ENCODE data around the gene ANO1.

Gene ANO1

DNA sequence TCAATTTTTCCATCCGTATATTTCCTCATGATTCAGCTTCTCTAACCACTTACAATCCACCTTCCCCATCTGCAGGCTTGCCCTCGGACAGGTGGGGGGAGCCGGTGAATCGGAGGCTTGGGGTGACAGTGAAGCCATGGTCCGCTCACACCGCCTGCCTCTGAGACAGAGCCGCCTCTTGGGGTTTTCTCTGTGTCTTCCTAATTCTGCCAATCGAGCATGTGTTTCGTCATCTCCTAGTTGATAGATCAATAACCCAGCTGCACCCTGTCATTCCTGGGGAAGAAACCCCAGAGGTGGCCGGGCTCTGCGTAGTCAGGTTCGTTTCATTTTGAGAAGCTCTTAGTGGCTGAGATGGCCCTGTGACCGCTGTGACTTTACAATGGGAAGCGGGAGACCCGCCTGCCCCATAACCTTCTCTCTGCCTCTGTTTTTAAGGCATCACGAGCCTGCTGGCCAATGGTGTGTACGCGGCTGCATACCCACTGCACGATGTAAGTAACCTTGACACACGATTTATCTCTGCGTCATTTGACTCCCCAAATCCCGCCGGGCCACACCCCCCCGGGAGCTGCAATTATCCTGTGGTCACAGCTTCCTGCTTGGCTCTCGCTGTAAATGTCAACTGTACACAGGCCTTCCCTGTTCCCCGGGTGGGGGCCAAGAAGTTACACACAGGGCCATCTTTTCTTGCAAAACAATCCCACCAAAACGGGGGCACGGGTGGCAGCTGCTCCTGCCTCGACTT is 33.3 kb downstream of the ANO1 start:
- no peak for DNase-seq
- Histone ChIP-seq H3K27ac (ENCODE audit: insufficient read depth, low read length, poor library complexity, severe bottlenecking) (no peak overlapping the region), H3K4me3 (ENCODE audit: insufficient read depth, low read depth, low read length, poor library complexity, severe bottlenecking) (no peak overlapping the region), H3K27me3 (replicated peaks; ENCODE audit: control insufficient read depth, insufficient read depth, low read length, poor library complexity, severe bottlenecking) (no peaks in the 10 kb centered on the region), H3K36me3 (ENCODE audit: control insufficient read depth, insufficient read depth, low read length) (no peaks in the 10 kb centered on the region), H3K9me3 (ENCODE audit: control insufficient read depth, low read length) (no peaks in the 10 kb centered on the region), H3K4me1 (ENCODE audit: control insufficient read depth, insufficient read depth, low read length, poor library complexity, severe bottlenecking) (no peaks in the 10 kb centered on the region)

DNA sequence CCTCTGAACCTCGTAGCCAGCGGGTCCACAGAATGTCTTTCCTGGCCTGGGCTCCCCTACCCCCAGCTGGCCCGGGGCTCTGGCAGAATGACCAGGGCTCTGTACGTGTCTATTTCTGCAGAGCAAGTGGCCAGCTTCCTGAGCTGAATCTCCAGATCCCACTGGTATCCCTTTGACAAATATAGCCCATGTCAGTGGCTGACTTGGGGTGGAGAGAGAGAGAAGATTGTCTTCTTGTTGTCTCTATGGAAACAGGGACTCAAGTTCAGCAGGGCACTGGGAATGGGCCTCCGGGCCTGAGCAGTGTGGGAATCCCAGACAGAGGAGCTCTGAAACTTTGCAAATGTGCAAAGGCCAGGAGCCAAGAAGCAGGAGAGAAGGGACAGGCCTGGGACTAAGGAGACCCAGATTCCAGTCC is 33.9 kb downstream of the ANO1 start:
- Histone ChIP-seq H3K27me3 (replicated peaks; ENCODE audit: control insufficient read depth, insufficient read depth, low read length, poor library complexity, severe bottlenecking) (no peaks in the 10 kb centered on the region), H3K4me3 (ENCODE audit: insufficient read depth, low read depth, low read length, poor library complexity, severe bottlenecking) (no peak overlapping the region), H3K27ac (ENCODE audit: insufficient read depth, low read length, poor library complexity, severe bottlenecking) (no peak overlapping the region), H3K36me3 (ENCODE audit: control insufficient read depth, insufficient read depth, low read length) (no peaks in the 10 kb centered on the region), H3K9me3 (ENCODE audit: control insufficient read depth, low read length) (no peaks in the 10 kb centered on the region), H3K4me1 (ENCODE audit: control insufficient read depth, insufficient read depth, low read length, poor library complexity, severe bottlenecking) (no peaks in the 10 kb centered on the region)
- no peak for DNase-seq

DNA sequence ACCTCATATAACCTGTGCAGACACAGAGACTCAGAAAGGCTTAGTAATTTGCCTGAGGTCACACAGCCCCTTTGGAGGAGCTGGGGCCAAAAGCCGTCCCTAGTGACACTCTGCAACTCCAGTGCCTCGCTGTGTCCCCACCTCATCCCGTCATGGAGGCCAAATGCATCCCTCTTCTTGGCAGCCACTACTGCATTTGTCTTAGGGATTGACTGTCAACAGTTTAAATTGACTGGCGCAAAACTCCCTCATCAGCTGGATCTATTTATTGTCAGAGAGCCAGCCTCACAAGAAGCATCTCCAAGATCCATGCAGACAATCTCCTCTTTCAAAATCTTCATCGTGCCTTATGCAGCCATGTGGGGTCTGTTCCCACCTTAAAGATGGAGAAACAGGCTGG is 35.7 kb downstream of the ANO1 start:
- no peak for DNase-seq
- no peaks in the 10 kb centered on the region for H3K9me3 ChIP-seq (ENCODE audit: control insufficient read depth, low read length)
- H3K27ac ChIP-seq (ENCODE audit: insufficient read depth, low read length, poor library complexity, severe bottlenecking): no peak overlapping the region
- no peak overlapping the region for H3K4me3 ChIP-seq (ENCODE audit: insufficient read depth, low read depth, low read length, poor library complexity, severe bottlenecking)
- H3K36me3 ChIP-seq (ENCODE audit: control insufficient read depth, insufficient read depth, low read length): no peaks in the 10 kb centered on the region
- no peaks in the 10 kb centered on the region for H3K4me1 ChIP-seq (ENCODE audit: control insufficient read depth, insufficient read depth, low read length, poor library complexity, severe bottlenecking)
- H3K27me3 ChIP-seq (replicated peaks; ENCODE audit: control insufficient read depth, insufficient read depth, low read length, poor library complexity, severe bottlenecking): no peaks in the 10 kb centered on the region

DNA sequence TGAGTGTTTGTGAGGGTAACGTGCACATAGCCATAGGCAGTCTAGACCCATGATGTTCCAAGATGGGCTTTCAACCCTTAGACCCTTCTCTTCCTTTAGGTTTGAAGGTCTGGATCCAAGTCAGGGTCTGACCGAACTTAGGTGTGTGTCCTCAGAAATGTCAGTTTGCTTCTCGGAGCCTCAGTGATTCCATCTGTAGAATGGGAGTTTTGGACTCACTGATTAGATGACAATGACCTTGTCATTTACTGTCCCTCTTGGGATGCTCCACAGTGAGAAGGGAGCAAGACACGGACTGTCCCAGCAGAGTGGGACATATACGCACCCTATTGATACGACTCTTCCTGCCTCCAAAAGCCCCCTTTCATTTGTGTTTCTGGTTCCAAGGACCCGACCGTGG is 37.7 kb downstream of the ANO1 start:
- Histone ChIP-seq H3K4me1 (ENCODE audit: control insufficient read depth, insufficient read depth, low read length, poor library complexity, severe bottlenecking) (no peaks in the 10 kb centered on the region), H3K27ac (ENCODE audit: insufficient read depth, low read length, poor library complexity, severe bottlenecking) (no peak overlapping the region)

DNA sequence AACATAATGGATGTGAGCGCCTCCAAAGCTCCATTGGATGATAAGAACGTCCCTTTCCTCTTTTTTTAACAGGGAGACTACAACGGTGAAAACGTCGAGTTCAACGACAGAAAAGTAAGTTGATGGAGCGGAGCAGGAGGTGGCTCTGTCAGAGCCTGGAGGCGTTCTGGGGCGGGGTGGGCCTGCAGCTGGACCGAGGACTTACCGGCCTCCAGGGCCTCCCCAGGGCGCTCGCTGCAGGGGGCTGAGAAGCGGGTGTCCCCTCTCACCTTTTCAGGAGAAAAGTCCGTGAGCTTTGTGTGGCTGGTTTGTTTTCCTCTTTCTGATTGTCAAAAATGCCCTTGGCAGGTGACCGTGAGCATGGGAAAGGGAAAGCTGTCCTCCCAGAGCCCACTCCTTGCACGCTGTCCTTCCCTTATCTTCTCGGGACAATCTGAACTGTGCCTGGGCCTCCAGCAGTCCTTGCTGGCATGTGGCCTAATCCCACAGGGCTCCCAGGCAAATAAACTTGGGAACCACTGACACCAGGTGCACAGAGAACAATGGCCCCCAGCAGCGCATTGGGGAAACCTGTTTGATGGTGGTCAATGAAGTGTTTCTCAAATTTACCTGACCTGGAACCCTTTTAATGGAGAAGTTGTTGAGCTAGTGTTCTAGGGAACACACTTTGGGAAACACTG is 38.4 kb downstream of the ANO1 start:
- no peak for DNase-seq
- H3K4me1 ChIP-seq (ENCODE audit: control insufficient read depth, insufficient read depth, low read length, poor library complexity, severe bottlenecking): no peaks in the 10 kb centered on the region
- no peak overlapping the region for H3K4me3 ChIP-seq (ENCODE audit: insufficient read depth, low read depth, low read length, poor library complexity, severe bottlenecking)
- no peaks in the 10 kb centered on the region for H3K27me3 ChIP-seq (replicated peaks; ENCODE audit: control insufficient read depth, insufficient read depth, low read length, poor library complexity, severe bottlenecking)
- no peaks in the 10 kb centered on the region for H3K9me3 ChIP-seq (ENCODE audit: control insufficient read depth, low read length)
- H3K36me3 ChIP-seq (ENCODE audit: control insufficient read depth, insufficient read depth, low read length): no peaks in the 10 kb centered on the region
- H3K27ac ChIP-seq (ENCODE audit: insufficient read depth, low read length, poor library complexity, severe bottlenecking): no peak overlapping the region

More for the DNA sequence above, 37.7 kb downstream of the ANO1 start:
- no peaks in the 10 kb centered on the region for H3K27me3 ChIP-seq (replicated peaks; ENCODE audit: control insufficient read depth, insufficient read depth, low read length, poor library complexity, severe bottlenecking)
- H3K4me3 ChIP-seq (ENCODE audit: insufficient read depth, low read depth, low read length, poor library complexity, severe bottlenecking): no peak overlapping the region
- H3K9me3 ChIP-seq (ENCODE audit: control insufficient read depth, low read length): no peaks in the 10 kb centered on the region
- H3K36me3 ChIP-seq (ENCODE audit: control insufficient read depth, insufficient read depth, low read length): no peaks in the 10 kb centered on the region
- DNase-seq: no peak

DNA sequence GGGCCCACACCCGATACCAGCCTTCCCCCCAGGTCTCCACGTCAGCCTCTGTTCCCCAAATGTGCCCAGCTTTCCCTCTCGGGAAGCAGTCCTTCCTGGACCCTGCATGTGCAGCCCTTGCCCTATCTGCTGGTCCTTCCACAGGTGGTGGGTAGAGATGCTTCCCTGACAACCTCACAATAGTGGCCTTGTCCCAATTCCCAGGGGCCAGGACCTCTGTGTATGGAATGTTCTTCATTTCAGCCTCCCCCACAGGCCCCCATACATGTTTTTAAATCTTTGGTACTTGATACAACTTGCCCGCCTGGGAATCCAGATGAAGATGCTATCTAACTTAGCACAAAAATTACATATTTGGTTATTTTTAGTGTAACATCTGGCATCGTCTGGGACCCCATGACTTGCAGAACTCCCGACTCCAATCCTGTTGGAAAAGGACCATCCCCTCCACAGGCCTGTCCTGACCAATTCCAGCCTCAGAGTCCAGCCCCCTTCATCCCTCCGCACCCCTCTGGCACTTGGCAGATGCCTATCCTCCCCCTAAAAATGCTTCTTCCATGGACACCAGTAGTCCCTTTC is 39.5 kb downstream of the ANO1 start:
- no peak overlapping the region for H3K4me3 ChIP-seq (ENCODE audit: insufficient read depth, low read depth, low read length, poor library complexity, severe bottlenecking)
- no peak for DNase-seq
- H3K27me3 ChIP-seq (replicated peaks; ENCODE audit: control insufficient read depth, insufficient read depth, low read length, poor library complexity, severe bottlenecking): no peaks in the 10 kb centered on the region
- H3K9me3 ChIP-seq (ENCODE audit: control insufficient read depth, low read length): no peaks in the 10 kb centered on the region
- H3K27ac ChIP-seq (ENCODE audit: insufficient read depth, low read length, poor library complexity, severe bottlenecking): no peak overlapping the region
- no peaks in the 10 kb centered on the region for H3K36me3 ChIP-seq (ENCODE audit: control insufficient read depth, insufficient read depth, low read length)
- H3K4me1 ChIP-seq (ENCODE audit: control insufficient read depth, insufficient read depth, low read length, poor library complexity, severe bottlenecking): no peaks in the 10 kb centered on the region

DNA sequence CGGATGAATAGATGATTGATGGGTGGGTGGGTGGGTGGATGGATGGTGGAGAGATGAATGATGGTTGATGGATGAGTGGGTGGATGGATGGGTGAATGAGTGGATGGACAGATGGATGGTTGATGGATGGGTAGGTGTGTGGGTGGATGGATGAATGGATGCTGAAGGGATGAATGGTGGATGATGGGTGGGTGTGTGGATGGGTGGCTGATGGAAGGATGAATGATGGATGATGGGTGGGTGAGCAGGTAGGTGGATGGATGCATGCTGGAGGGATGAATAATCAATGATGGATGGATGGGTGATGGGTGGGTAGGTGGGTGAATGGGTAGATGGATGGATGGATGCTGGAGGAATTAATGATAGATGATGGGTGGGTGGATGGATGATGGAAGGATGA is 40.5 kb downstream of the ANO1 start:
- H3K9me3 ChIP-seq (ENCODE audit: control insufficient read depth, low read length): no peaks in the 10 kb centered on the region
- no peaks in the 10 kb centered on the region for H3K4me1 ChIP-seq (ENCODE audit: control insufficient read depth, insufficient read depth, low read length, poor library complexity, severe bottlenecking)
- H3K36me3 ChIP-seq (ENCODE audit: control insufficient read depth, insufficient read depth, low read length): no peaks in the 10 kb centered on the region
- H3K4me3 ChIP-seq (ENCODE audit: insufficient read depth, low read depth, low read length, poor library complexity, severe bottlenecking): no peak overlapping the region
- H3K27ac ChIP-seq (ENCODE audit: insufficient read depth, low read length, poor library complexity, severe bottlenecking): no peak overlapping the region
- no peaks in the 10 kb centered on the region for H3K27me3 ChIP-seq (replicated peaks; ENCODE audit: control insufficient read depth, insufficient read depth, low read length, poor library complexity, severe bottlenecking)
- no peak for DNase-seq

DNA sequence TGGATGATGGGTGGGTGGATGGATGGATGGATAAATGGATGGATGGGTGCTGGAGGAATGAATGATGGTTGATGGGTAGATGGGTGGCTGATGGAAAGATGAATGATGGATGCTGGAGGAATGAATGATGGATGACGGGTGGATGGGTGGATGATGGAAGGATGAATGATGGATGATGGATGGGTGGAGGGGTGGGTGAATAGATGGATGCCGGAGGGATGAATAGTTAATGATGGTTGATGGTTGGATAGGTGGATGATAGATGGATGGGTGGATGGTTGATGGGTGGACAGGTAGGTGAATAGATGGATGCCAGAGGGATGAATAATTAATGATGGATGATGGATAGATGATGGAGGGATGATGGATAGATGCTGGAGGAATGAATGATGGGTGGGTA is 41.4 kb downstream of the ANO1 start:
- Histone ChIP-seq H3K4me3 (ENCODE audit: insufficient read depth, low read depth, low read length, poor library complexity, severe bottlenecking) (no peak overlapping the region), H3K9me3 (ENCODE audit: control insufficient read depth, low read length) (no peaks in the 10 kb centered on the region), H3K36me3 (ENCODE audit: control insufficient read depth, insufficient read depth, low read length) (no peaks in the 10 kb centered on the region), H3K27ac (ENCODE audit: insufficient read depth, low read length, poor library complexity, severe bottlenecking) (no peak overlapping the region), H3K27me3 (replicated peaks; ENCODE audit: control insufficient read depth, insufficient read depth, low read length, poor library complexity, severe bottlenecking) (no peaks in the 10 kb centered on the region), H3K4me1 (ENCODE audit: control insufficient read depth, insufficient read depth, low read length, poor library complexity, severe bottlenecking) (no peaks in the 10 kb centered on the region)
- DNase-seq: no peak

DNA sequence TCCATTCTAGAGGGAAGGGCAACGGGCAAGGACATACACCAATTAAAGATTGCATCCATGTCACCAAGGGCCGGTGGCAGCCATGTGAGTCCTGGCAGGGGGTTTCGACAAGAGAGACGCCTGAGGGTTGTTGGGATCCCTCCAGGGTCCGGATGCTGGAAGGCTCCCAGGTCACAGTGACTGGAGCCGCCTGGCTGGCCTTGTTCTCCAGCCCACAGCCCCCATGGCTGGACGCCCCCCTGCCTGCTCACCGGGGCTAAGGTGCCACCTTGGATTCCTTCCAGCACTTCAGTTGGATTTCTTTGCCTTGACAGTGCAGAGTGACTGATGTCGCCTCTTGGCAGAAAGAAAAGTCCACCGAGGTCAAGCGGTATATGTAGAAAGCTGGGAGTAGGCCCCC is 42.6 kb downstream of the ANO1 start:
- Histone ChIP-seq H3K4me1 (ENCODE audit: control insufficient read depth, insufficient read depth, low read length, poor library complexity, severe bottlenecking) (no peaks in the 10 kb centered on the region), H3K36me3 (ENCODE audit: control insufficient read depth, insufficient read depth, low read length) (no peaks in the 10 kb centered on the region), H3K4me3 (ENCODE audit: insufficient read depth, low read depth, low read length, poor library complexity, severe bottlenecking) (no peak overlapping the region), H3K9me3 (ENCODE audit: control insufficient read depth, low read length) (no peaks in the 10 kb centered on the region), H3K27ac (ENCODE audit: insufficient read depth, low read length, poor library complexity, severe bottlenecking) (no peak overlapping the region), H3K27me3 (replicated peaks; ENCODE audit: control insufficient read depth, insufficient read depth, low read length, poor library complexity, severe bottlenecking) (no peaks in the 10 kb centered on the region)
- no peak for DNase-seq

DNA sequence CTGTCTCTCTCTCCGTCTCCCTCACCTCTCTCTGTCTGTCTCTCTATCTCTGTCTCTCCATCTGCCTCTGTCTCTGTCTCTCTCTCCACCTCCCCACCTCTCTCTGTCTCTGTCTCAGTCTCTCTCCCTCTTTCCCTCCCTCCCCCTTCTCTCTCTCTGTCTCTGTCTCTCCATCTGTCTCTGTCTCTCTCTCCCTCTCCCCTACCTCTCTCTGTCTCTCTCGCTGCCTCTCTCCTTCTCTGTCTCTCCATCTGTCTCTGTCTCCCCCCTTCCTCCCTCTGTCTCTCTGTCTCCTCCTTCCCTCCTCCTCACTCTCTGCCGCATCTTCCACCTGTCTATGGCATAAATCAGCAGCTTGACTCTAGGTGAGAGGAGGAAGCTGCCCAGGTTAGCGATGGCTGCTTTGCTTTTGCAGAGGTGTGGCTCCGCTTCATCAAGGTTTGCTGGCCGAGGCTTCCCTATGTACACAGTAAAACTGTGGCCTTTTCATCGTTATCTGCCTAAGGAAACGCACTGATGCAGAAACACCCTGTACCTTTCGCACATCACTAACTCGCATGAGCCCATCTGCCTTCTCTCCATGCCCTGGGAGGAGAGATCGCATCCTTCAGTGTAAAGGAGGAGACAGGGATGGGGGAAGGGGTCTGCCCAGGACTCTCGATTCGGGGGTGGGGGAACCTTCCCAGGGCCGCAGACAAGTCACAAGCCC is 44.5 kb downstream of the ANO1 start:
- H3K9me3 ChIP-seq (ENCODE audit: control insufficient read depth, low read length): no peaks in the 10 kb centered on the region
- no peak for DNase-seq
- H3K36me3 ChIP-seq (ENCODE audit: control insufficient read depth, insufficient read depth, low read length): no peaks in the 10 kb centered on the region
- H3K27ac ChIP-seq (ENCODE audit: insufficient read depth, low read length, poor library complexity, severe bottlenecking): no peak overlapping the region
- no peak overlapping the region for H3K4me3 ChIP-seq (ENCODE audit: insufficient read depth, low read depth, low read length, poor library complexity, severe bottlenecking)
- H3K27me3 ChIP-seq (replicated peaks; ENCODE audit: control insufficient read depth, insufficient read depth, low read length, poor library complexity, severe bottlenecking): no peaks in the 10 kb centered on the region
- no peaks in the 10 kb centered on the region for H3K4me1 ChIP-seq (ENCODE audit: control insufficient read depth, insufficient read depth, low read length, poor library complexity, severe bottlenecking)
